ENCODE results near the gene FCHSD2.

Gene FCHSD2

DNA sequence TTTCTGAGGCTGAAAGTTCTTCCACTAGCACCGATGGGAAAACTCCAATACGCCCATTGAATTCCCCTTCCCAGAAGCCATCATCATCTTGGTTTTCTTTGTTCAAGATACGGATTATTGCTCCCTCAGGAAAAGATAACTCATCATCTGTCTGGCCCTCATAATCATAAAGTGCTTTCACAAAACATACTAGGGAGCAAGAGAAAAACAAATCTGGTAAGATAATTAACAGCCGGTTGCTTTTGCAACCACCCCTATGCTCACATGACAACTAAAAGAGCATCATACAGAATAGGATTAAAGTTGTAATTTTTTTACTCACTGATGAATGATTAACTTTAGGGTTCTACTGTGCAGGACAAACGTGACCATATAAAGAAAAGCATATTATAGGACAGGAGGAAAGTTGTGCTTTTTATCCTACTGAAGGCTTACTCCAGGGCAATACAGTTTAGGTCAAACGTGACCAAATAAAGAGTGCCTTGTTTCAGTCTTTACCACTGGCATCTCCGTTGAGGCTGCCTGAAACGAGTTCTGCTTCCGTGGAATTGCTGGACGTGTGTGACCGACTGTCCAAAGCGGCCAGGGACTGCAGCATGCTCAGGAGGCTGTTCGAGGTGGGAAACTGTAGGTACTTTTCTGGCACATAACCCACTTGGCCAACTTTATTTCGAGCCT is 299.3 kb downstream of the FCHSD2 start (continued):
- TF ChIP-seq, protein P1, sequence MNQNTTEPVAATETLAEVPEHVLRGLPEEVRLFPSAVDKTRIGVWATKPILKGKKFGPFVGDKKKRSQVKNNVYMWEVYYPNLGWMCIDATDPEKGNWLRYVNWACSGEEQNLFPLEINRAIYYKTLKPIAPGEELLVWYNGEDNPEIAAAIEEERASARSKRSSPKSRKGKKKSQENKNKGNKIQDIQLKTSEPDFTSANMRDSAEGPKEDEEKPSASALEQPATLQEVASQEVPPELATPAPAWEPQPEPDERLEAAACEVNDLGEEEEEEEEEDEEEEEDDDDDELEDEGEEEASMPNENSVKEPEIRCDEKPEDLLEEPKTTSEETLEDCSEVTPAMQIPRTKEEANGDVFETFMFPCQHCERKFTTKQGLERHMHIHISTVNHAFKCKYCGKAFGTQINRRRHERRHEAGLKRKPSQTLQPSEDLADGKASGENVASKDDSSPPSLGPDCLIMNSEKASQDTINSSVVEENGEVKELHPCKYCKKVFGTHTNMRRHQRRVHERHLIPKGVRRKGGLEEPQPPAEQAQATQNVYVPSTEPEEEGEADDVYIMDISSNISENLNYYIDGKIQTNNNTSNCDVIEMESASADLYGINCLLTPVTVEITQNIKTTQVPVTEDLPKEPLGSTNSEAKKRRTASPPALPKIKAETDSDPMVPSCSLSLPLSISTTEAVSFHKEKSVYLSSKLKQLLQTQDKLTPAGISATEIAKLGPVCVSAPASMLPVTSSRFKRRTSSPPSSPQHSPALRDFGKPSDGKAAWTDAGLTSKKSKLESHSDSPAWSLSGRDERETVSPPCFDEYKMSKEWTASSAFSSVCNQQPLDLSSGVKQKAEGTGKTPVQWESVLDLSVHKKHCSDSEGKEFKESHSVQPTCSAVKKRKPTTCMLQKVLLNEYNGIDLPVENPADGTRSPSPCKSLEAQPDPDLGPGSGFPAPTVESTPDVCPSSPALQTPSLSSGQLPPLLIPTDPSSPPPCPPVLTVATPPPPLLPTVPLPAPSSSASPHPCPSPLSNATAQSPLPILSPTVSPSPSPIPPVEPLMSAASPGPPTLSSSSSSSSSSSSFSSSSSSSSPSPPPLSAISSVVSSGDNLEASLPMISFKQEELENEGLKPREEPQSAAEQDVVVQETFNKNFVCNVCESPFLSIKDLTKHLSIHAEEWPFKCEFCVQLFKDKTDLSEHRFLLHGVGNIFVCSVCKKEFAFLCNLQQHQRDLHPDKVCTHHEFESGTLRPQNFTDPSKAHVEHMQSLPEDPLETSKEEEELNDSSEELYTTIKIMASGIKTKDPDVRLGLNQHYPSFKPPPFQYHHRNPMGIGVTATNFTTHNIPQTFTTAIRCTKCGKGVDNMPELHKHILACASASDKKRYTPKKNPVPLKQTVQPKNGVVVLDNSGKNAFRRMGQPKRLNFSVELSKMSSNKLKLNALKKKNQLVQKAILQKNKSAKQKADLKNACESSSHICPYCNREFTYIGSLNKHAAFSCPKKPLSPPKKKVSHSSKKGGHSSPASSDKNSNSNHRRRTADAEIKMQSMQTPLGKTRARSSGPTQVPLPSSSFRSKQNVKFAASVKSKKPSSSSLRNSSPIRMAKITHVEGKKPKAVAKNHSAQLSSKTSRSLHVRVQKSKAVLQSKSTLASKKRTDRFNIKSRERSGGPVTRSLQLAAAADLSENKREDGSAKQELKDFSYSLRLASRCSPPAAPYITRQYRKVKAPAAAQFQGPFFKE (tag by site-specific recombination; IDR thresholded peaks at IDR 0.05; ENCODE audit: borderline replicate concordance): no peak
- TF ChIP-seq, protein P2, sequence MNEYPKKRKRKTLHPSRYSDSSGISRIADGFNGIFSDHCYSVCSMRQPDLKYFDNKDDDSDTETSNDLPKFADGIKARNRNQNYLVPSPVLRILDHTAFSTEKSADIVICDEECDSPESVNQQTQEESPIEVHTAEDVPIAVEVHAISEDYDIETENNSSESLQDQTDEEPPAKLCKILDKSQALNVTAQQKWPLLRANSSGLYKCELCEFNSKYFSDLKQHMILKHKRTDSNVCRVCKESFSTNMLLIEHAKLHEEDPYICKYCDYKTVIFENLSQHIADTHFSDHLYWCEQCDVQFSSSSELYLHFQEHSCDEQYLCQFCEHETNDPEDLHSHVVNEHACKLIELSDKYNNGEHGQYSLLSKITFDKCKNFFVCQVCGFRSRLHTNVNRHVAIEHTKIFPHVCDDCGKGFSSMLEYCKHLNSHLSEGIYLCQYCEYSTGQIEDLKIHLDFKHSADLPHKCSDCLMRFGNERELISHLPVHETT (tag by site-specific recombination; IDR thresholded peaks at IDR 0.05): no peak
- no peak for TF ChIP-seq ZNF274 (IDR thresholded peaks at IDR 0.05; ENCODE audit: low read length)
- no peak for TF ChIP-seq ZNF274 (tag by site-specific recombination; IDR thresholded peaks at IDR 0.05; ENCODE audit: borderline replicate concordance)
- TF ChIP-seq ZNF830 (tag by site-specific recombination; IDR thresholded peaks at IDR 0.05; ENCODE audit: low read depth): no peak
- no peak for TF ChIP-seq MEIS1 (CRISPR knock-in tag; IDR thresholded peaks at IDR 0.05; ENCODE audit: borderline replicate concordance)
- no peak for TF ChIP-seq ZNF394 (tag by site-specific recombination; IDR thresholded peaks at IDR 0.05; ENCODE audit: borderline replicate concordance)
- TF ChIP-seq ZSCAN23 (tag by site-specific recombination; IDR thresholded peaks at IDR 0.05): no peak
- TF ChIP-seq EGR2 (tag by site-specific recombination; IDR thresholded peaks at IDR 0.05; ENCODE audit: low read depth): no peak
- no peak for TF ChIP-seq SETDB1 (IDR thresholded peaks at IDR 0.05; ENCODE audit: insufficient read length, low read length)
- no peak for TF ChIP-seq ZNF629 (tag by site-specific recombination; IDR thresholded peaks at IDR 0.05)
- TF ChIP-seq, protein P3, sequence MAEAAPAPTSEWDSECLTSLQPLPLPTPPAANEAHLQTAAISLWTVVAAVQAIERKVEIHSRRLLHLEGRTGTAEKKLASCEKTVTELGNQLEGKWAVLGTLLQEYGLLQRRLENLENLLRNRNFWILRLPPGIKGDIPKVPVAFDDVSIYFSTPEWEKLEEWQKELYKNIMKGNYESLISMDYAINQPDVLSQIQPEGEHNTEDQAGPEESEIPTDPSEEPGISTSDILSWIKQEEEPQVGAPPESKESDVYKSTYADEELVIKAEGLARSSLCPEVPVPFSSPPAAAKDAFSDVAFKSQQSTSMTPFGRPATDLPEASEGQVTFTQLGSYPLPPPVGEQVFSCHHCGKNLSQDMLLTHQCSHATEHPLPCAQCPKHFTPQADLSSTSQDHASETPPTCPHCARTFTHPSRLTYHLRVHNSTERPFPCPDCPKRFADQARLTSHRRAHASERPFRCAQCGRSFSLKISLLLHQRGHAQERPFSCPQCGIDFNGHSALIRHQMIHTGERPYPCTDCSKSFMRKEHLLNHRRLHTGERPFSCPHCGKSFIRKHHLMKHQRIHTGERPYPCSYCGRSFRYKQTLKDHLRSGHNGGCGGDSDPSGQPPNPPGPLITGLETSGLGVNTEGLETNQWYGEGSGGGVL (tag by site-specific recombination; IDR thresholded peaks at IDR 0.05): no peak
- TF ChIP-seq ZEB2 (tag by site-specific recombination; IDR thresholded peaks at IDR 0.05): no peak
- TF ChIP-seq ZNF184 (tag by site-specific recombination; IDR thresholded peaks at IDR 0.05): no peak

DNA sequence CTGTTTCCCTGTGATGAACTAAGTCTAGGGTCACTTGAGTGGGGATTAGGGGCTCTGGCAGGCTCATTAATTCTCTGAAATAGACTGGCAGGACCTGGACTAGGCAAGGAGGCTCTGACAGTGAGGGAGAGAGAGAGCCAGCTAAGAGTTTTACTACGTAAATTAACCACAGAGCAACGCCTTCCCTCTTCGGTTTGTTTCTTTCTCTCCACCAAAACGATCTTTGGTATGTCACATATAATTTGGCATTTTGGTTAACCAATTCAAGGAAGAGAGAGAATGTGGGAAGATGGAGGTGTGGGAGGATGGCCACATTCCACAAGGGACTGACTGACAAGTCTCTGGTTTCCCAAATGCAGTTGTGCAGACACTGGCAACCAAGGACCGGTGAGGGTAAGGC is 300.0 kb downstream of the FCHSD2 start:
- ChIA-PET CTCF (no interaction called here), POLR2A (no interaction called here)
- Histone ChIP-seq H3K4me1 (ENCODE audit: control insufficient read depth, insufficient read depth, low read length) (no peaks in the 10 kb centered on the region), H3K4me3 (ENCODE audit: low read depth, low read length) (no peak overlapping the region), H3K9me3 (ENCODE audit: control insufficient read depth, insufficient read depth, low read depth, low read length) (no peaks in the 10 kb centered on the region), H3K36me3 (ENCODE audit: control insufficient read depth in 2 of 2, insufficient read depth in 1 of 2, low read length in 2 of 2) (peaks cover 0 to 52% of the 10 kb centered on the region in 2 experiments; a peak in 1 of 3 replicates), H3K27ac (ENCODE audit: extremely low read depth, low read depth, low read length) (no peak overlapping the region)
- TF ChIP-seq ZNF654 (tag by site-specific recombination; IDR thresholded peaks at IDR 0.05; ENCODE audit: low read depth): no peak
- TF ChIP-seq ZNF155 (tag by site-specific recombination; IDR thresholded peaks at IDR 0.05): no peak
- TF ChIP-seq ZNF544 (tag by site-specific recombination; IDR thresholded peaks at IDR 0.05): no peak
- no peak for TF ChIP-seq ZNF423 (tag by site-specific recombination; IDR thresholded peaks at IDR 0.05)
- TF ChIP-seq ZNF747 (tag by site-specific recombination; IDR thresholded peaks at IDR 0.05): no peak
- no peak for TF ChIP-seq ZNF660 (tag by site-specific recombination; IDR thresholded peaks at IDR 0.05)
- no peak for TF ChIP-seq ZNF624 (tag by site-specific recombination; IDR thresholded peaks at IDR 0.05)
- TF ChIP-seq ZNF555 (tag by site-specific recombination; conservative IDR thresholded peaks at IDR 0.05): no peak
- TF ChIP-seq ZNF140 (tag by site-specific recombination; IDR thresholded peaks at IDR 0.05): no peak
- TF ChIP-seq ZXDB (tag by site-specific recombination; IDR thresholded peaks at IDR 0.05): no peak
- TF ChIP-seq, protein P4, sequence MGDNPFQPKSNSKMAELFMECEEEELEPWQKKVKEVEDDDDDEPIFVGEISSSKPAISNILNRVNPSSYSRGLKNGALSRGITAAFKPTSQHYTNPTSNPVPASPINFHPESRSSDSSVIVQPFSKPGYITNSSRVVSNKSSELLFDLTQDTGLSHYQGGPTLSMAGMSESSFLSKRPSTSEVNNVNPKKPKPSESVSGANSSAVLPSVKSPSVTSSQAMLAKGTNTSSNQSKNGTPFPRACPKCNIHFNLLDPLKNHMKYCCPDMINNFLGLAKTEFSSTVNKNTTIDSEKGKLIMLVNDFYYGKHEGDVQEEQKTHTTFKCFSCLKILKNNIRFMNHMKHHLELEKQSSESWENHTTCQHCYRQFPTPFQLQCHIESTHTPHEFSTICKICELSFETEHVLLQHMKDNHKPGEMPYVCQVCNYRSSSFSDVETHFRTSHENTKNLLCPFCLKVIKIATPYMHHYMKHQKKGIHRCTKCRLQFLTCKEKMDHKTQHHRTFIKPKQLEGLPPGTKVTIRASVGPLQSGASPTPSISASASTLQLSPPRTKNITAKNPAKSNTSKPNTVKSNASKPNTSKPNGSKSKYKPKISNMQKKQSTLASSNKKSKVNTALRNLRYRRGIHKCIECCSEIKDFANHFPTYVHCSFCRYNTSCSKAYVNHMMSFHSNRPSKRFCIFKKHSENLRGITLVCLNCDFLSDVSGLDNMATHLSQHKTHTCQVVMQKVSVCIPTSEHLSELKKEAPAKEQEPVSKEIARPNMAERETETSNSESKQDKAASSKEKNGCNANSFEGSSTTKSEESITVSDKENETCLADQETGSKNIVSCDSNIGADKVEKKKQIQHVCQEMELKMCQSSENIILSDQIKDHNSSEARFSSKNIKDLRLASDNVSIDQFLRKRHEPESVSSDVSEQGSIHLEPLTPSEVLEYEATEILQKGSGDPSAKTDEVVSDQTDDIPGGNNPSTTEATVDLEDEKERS (tag by site-specific recombination; IDR thresholded peaks at IDR 0.05): no peak
- TF ChIP-seq ZNF629 (tag by site-specific recombination; IDR thresholded peaks at IDR 0.05): no peak
- TF ChIP-seq ZNF133 (tag by site-specific recombination; IDR thresholded peaks at IDR 0.05): no peak

All from HEK293 (cell line).